ENCODE measurements around the gene CNTNAP2.

Gene CNTNAP2

DNA sequence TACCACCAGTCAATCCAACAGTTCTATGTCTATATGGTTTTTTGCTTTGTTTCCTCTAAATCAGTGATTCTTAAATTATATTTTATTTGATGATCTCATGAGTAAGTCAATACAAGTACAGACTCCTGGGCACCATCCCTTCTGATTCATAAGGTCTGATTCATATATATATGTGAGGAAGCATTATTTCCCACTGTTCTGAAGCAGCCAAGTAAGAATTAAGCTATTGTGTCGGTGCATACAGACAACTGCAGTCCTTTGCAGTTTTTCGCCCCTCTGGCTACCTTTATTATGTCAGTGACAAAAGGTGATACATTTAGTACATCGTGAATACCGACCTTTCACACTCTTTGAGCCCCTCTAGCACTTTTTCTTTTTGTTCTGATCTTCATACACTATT lies 1394.3 kb downstream of the CNTNAP2 start:
- TF ChIP-seq GATA1 (IDR thresholded peaks at IDR 0.05; ENCODE audit: low read depth, low read length), result no peak
- TF ChIP-seq POLR2A (IDR thresholded peaks at IDR 0.05; ENCODE audit: low read length), result no peak
- DNase-seq, result no peak

DNA sequence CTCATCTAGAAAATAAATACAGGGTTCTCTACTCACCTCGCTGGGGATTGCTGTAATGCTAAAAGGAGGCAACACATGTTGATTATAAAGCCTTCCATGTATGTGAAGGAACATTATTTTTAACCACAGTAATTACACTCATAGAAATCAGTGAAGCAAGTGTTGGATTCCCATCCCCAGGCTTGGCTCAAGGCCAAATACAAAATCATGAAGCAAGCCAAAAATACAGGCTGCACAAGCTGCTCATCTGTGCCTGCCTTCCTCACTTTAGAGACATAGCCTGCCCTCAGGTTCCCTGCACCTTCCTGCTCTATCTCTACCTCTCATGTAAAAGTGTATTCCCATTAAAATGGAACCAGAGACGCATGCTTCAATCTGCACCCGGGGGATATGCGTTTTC lies 1396.8 kb downstream of the CNTNAP2 start:
- DNase-seq, result no peak
- TF ChIP-seq POLR2A (IDR thresholded peaks at IDR 0.05; ENCODE audit: low read length) (no peak), GATA1 (IDR thresholded peaks at IDR 0.05; ENCODE audit: low read depth, low read length) (no peak)

DNA sequence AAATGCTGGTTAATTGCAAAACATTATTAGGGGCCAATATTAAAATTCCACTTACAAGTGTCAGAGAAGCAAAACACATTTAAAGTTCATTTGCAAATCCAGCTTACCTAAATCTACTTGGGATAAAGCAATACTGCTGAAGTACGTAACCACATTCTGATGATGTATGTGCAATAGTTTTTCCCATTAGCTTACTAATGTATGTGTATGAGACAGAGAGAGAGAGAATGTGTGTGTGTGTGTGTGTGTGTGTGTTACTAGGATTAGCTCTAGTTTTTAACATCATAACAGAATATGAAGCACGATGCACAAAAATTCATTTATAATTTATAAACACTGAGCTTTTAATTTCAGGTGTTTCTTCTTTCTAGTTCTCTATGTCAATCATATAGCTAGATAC lies 1399.8 kb downstream of the CNTNAP2 start:
- DNase-seq, result no peak
- TF ChIP-seq GATA1 (IDR thresholded peaks at IDR 0.05; ENCODE audit: low read depth, low read length) (no peak), POLR2A (IDR thresholded peaks at IDR 0.05; ENCODE audit: low read length) (no peak)

DNA sequence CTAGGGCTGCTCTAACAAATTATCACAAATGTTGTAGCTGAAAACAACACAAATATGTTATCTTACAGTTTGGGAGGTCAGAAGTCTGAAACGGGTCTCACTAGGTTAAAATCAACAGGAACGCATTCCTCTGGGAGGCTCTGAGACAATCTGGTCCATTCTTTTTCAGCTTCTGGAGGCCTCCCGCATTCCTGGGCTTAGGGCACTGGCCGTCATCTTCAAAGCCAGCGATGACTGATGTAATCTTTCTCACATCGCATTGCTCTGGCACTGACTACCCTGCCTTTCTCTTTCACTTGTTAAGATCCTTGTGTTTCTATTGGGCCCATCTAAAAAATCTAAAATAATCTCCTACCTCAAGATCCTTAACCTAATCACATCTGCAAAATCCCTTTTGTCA lies 1402.5 kb downstream of the CNTNAP2 start:
- TF ChIP-seq GATA1 (IDR thresholded peaks at IDR 0.05; ENCODE audit: low read depth, low read length), result no peak
- no peak for TF ChIP-seq POLR2A (IDR thresholded peaks at IDR 0.05; ENCODE audit: low read length)
- no peak for DNase-seq

DNA sequence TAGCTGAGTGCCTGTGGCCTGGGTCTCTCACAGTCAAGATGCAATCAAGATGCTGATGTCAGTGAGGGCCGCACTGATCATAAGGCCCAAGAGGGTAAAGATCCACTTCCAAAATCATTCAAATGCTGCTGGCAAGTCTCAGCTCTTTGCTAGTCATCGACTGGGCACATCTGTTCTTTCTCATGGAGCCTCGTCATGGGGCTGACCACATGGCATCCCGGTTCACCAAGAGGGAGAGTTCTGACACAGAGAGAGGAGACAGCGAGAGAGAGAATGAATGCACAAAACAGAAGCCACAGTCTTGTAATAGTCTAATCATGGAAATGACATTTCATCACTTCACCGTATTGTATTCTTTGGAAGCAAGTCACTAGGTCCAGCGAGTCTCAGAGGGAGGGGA lies 1406.5 kb downstream of the CNTNAP2 start:
- DNase-seq, result no peak

DNA sequence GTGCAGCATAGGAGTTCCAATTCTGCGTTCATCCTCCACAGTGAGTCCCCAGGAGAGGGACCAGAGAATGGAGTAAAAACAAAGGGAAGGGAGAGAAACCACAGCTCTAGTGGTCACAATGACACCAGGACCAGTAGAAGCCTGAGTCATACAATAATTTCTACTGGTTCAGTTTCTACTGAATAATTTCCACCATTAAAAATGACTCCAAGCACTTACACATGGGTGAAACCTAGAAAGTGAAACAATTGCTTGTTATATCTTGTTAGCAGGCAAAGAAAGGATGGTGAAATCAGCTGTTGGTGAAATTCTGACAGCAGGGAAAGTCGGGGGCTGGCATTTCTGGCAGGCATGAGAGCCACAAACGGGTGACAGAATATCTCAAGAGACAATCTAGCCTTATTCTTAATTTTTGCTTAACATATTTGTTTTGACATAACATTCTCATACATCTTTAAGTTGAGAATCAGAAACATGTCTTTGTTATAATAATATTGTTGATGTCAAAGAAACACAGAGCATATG lies 1408.2 kb downstream of the CNTNAP2 start:
- no peak for DNase-seq
- TF ChIP-seq POLR2A (IDR thresholded peaks at IDR 0.05; ENCODE audit: low read length), result no peak
- no peak for TF ChIP-seq GATA1 (IDR thresholded peaks at IDR 0.05; ENCODE audit: low read depth, low read length)

More for the DNA sequence above, 1406.5 kb downstream of the CNTNAP2 start:
- TF ChIP-seq GATA1 (IDR thresholded peaks at IDR 0.05; ENCODE audit: low read depth, low read length) (no peak), POLR2A (IDR thresholded peaks at IDR 0.05; ENCODE audit: low read length) (no peak)

DNA sequence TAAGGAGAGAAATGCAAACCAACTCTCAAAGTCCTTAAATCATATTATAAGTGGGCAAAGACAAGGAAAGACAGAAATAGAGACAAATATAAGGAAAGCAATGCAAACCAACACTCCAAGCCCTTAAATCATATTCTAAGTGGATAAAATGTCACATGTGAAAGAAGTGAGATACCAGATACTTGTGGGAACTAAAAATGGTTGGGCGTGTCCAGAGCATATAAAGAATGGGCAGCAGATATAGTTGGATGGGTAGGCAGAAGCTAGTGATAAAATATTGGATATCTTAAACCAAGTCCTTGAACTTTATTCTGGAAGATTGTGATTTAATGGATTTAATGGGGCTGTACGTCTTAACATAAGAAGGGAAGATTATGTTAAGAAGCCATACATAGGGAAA lies 1408.7 kb downstream of the CNTNAP2 start:
- TF ChIP-seq POLR2A (IDR thresholded peaks at IDR 0.05; ENCODE audit: low read length) (no peak), GATA1 (IDR thresholded peaks at IDR 0.05; ENCODE audit: low read depth, low read length) (no peak)
- no peak for DNase-seq

DNA sequence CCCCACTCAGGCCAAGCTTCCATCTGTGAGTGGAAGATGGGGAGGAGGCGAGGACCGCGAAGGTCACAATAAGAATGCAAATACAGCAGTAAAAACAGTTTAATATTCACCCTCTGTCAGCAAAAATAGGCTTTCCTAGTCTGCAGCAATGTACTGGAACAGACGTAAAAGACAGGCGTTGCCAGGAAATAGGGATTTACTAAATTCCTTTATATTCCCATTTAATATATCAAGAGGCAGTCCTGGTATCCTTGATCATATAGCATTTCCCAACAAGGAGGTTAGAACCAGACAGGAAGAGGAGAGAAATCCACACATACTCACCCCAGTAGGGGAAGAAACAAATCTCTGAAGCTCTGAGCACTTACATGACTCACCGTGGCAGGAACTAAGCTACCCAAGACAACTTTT lies 1419.1 kb downstream of the CNTNAP2 start:
- TF ChIP-seq GATA1 (IDR thresholded peaks at IDR 0.05; ENCODE audit: low read depth, low read length) (no peak), POLR2A (IDR thresholded peaks at IDR 0.05; ENCODE audit: low read length) (no peak)
- no peak for DNase-seq

DNA sequence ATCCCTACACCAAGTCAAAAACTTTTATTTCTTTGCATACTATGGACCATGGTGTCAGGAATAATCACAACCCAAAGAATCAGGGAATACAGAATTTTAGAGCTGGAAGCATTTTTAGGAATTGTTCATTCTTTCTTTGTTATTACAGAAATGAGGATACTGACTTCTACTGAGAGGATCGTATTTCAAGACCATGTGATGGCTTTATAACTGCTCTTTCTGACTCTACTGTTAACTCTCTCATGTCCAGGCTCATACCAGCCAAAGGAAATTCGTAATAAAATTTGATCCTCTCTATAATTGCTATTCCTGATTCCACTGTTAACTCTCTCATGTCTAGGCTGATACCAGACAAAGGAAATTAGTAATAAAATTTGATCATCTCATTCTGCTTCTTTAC lies 1423.1 kb downstream of the CNTNAP2 start:
- DNase-seq, result no peak
- no peak for TF ChIP-seq GATA1 (IDR thresholded peaks at IDR 0.05; ENCODE audit: low read depth, low read length)
- no peak for TF ChIP-seq POLR2A (IDR thresholded peaks at IDR 0.05; ENCODE audit: low read length)

DNA sequence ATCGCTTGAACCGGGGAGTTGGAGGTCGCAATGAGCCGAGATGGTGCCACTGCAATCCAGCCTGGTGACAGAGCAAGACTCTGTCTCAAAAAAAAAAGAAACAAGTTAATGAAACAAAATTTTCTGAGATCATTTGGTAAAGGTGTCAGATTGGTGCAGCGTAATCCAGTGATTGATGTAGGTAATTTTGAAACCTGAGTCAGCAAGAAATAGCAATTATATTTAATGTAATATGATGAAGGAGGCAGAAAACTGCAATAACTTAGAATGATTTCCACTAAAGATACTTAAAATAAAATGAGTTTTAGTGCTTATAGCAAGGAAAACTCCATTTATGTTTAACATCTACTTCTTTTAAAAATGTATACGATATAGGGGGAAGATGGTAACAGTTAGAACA lies 1424.1 kb downstream of the CNTNAP2 start:
- no peak for TF ChIP-seq GATA1 (IDR thresholded peaks at IDR 0.05; ENCODE audit: low read depth, low read length)
- TF ChIP-seq POLR2A (IDR thresholded peaks at IDR 0.05; ENCODE audit: low read length), result no peak
- DNase-seq, result no peak

DNA sequence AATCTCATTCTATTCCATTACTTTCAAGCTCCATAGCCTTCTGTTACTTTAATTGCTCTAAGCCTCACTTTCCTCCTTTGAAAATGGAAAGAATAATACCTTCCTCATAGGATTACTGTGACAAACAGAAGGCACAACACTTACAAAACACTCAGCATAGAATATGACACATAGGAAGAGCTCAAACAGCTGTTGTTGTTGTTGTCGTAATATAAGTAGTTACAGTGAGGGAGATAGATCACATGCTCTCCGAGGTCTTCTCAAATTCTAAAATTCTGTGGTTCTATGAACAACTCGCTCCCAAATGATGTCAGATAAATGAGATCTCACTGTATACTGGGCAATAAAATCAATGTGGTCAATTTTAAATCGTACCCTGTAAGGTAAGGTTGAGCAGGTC lies 1424.7 kb downstream of the CNTNAP2 start:
- TF ChIP-seq POLR2A (IDR thresholded peaks at IDR 0.05; ENCODE audit: low read length) (no peak), GATA1 (IDR thresholded peaks at IDR 0.05; ENCODE audit: low read depth, low read length) (no peak)
- DNase-seq, result no peak

DNA sequence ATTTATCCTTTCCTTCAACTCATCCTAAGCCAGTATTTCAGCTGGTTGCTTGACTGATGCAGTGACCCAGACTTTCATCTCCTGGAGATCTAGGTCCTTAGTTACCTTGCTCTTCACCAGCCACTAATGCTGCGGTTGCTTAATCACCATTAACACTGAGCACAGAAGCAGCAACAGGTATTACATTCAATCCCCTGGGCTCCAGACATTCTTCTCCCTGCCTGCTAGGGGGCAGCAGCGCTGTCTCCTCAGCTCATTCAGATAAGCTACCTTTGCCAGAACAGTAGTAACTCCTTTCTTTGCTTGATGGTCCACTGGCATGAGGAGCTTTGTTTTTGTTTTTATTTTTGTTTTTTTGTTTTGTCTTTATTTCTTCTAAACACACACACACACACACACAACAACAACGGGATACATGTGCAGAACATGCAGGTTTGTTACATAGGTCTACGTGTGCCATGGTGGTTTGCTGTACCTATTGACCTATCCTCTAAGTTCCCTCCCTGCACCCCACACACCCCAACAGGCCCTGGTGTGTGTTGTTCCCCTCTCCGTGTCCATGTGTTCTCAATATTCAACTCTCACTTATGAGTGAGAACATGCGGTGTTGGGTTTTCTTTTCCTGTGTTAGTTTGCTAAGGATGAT lies 1430.8 kb downstream of the CNTNAP2 start:
- TF ChIP-seq GATA1 (IDR thresholded peaks at IDR 0.05; ENCODE audit: low read depth, low read length) (no peak), POLR2A (IDR thresholded peaks at IDR 0.05; ENCODE audit: low read length) (no peak)
- DNase-seq, result peak; percentile 25 to 53

DNA sequence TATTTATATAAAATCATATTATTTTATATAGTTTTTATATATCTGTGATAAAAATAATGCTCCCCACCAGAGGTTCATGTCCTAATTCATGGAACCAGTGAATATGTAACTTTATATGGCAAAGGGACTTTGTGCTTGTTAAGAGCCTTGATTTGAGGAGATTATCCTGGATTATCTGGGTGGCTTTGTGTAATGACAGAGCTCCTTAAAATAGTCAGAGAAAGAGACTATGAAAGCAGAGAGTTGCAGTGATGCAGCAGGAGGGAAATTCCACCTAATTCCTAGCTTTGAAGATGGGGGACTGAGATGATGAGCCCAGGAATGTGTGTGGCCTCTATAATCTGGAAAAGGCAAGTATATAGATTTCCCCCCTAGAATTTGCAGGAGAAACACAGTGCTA lies 1439.7 kb downstream of the CNTNAP2 start:
- DNase-seq, result no peak
- TF ChIP-seq POLR2A (IDR thresholded peaks at IDR 0.05; ENCODE audit: low read length) (no peak), GATA1 (IDR thresholded peaks at IDR 0.05; ENCODE audit: low read depth, low read length) (no peak)

DNA sequence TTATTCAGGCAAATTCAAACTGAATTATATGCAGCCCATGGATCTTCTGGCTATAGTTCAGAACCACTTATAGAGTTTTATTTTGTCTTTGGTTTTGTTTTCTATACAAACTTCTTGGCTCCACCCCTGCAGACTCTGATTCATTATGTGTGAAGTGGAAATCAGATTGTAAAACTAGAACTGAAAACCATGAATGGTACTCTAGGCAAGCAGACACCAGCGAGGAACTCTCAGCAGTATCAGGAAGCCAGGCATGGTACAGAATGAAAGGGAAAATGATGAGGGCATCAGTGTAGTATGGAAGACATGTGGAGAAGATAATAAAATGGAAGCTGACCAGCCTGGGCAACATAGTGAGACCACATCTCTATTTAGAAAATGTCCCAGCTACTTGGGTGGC lies 1447.1 kb downstream of the CNTNAP2 start:
- TF ChIP-seq GATA1 (IDR thresholded peaks at IDR 0.05; ENCODE audit: low read depth, low read length), result no peak
- TF ChIP-seq POLR2A (IDR thresholded peaks at IDR 0.05; ENCODE audit: low read length), result no peak
- DNase-seq, result no peak

DNA sequence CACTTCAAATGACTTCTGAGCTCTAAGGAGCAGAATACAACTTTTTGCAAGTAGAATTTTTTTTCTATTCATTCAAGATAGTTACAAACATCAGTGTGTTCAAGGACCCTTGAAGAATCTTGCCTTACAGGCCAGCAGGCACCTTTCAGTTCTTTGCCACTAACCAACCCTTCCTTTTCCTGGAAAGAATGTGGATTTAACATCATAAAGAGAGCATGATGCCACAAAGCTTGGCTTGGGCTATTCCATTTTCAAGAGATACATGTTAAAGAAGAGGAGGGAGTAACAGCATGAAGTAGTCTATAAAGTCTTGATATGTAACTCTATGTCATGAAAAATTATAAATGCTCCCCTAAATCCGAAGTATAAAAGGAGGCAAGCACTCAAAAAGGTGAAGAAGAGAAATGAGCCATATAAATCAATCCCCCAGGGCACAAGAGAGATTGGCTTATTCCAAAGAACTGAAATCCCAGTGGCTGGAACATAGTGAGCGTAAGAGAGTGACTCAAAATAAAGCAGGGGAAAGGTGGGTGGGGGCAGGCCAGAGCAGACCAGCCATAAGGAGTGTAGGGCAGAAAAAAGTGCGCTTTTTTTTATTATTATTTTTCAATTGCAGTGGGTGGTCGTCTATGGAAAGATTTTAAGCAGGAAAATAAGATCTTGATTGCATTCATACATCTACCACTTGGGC lies 1448.3 kb downstream of the CNTNAP2 start:
- DNase-seq, result no peak
- TF ChIP-seq POLR2A (IDR thresholded peaks at IDR 0.05; ENCODE audit: low read length) (no peak), GATA1 (IDR thresholded peaks at IDR 0.05; ENCODE audit: low read depth, low read length) (no peak)
